SIG-M5 treated with dmso at 0.1 percent for 504 hours (cell line): ENCODE results near the gene FGL2.
"Not testable (repeated sequence)": the region's sequence is repeated elsewhere in the genome, so short reads cannot be mapped to it uniquely, and the experiment has no call there.

Experiments used
- DNase-seq: peaks from one replicate; lab custom pipeline; 2025; ENCODE audit not compliant: unreplicated experiment; lab: John Stamatoyannopoulos, UW

Gene FGL2, protein sequence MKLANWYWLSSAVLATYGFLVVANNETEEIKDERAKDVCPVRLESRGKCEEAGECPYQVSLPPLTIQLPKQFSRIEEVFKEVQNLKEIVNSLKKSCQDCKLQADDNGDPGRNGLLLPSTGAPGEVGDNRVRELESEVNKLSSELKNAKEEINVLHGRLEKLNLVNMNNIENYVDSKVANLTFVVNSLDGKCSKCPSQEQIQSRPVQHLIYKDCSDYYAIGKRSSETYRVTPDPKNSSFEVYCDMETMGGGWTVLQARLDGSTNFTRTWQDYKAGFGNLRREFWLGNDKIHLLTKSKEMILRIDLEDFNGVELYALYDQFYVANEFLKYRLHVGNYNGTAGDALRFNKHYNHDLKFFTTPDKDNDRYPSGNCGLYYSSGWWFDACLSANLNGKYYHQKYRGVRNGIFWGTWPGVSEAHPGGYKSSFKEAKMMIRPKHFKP

DNA sequence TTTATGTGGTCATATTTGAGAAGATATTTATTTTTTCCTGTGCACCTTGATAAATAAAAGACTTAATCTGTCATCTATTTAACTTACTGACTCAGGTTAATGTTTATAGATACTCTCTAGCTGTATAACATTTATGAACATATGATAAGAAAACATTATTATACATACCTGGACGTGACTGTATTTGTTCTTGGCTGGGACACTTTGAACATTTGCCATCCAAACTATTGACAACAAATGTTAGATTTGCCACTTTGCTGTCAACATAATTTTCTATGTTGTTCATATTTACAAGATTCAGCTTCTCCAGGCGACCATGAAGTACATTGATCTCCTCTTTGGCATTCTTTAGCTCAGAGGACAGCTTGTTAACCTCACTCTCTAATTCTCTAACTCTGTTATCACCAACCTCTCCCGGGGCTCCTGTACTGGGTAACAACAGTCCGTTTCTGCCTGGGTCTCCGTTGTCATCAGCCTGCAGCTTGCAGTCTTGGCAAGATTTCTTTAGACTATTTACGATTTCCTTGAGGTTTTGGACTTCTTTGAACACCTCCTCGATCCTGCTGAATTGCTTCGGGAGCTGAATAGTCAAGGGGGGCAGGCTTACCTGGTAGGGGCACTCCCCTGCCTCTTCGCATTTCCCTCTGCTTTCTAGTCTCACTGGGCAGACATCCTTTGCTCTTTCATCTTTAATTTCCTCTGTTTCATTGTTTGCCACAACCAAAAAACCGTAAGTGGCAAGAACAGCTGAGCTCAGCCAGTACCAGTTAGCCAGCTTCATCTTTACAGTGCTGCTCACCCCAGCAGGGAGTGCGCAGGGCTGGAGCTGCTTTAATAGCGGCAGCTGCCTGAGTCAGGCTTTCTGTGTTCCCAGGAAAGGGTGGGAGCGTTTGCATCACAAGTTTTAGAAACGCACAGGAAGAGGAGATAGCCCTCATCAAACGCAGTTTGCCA, at the start of gene FGL2:
Gene FGL2, minus strand, starts transcription at position 807 of the 954 bp plus-strand sequence. Its CDS starts 26 bp downstream, at position 781.
- DNase-seq: no peak

DNA sequence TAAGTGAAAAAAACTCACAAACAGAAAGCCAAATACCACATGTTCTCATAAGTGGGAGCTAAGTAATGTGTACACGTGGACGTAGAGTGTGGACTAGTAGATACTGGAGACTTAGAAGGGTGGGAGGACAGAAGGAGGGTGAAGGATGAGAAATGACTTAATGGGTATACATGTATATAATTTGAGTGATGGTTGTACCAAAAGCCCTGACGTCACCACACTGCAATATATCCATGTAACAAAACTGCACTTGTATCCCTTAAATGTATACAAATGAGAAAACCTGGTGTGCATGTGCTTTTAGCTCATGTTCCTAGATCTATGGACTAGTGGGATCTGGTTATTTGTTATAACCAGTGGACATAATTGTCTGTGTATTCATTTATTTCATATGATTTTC, 48.5 kb upstream of the FGL2 start:
- DNase-seq: no peak

DNA sequence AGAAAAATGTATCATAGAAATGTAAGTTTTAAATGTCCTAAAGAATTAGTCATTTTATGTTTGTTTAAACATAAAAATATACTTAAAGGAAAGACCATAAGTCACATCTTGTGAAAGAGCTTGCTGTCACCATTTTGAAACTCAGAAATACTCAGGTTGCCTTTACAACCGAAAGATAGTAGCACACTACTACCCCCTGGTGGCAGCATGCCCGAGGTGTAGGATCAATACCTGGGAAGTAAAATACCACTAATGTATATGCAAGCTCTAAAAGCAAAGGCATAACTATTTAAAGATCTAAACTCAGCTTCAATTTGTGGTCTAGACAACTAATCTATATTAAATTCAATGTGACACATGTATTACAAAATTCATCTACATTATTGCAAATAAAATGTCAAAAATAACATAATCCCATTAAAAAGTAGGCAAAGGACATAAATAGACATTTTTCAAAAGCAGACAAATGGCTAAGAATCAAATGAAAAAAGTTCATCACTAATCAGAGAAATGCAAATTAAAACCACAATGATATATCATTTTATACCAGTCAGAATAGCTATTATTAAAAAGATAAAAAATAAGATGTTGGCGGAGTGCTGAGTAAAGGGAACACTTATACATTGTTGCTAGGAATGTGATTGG, 47.7 kb upstream of the FGL2 start:
- peak; percentile 67 for DNase-seq

DNA sequence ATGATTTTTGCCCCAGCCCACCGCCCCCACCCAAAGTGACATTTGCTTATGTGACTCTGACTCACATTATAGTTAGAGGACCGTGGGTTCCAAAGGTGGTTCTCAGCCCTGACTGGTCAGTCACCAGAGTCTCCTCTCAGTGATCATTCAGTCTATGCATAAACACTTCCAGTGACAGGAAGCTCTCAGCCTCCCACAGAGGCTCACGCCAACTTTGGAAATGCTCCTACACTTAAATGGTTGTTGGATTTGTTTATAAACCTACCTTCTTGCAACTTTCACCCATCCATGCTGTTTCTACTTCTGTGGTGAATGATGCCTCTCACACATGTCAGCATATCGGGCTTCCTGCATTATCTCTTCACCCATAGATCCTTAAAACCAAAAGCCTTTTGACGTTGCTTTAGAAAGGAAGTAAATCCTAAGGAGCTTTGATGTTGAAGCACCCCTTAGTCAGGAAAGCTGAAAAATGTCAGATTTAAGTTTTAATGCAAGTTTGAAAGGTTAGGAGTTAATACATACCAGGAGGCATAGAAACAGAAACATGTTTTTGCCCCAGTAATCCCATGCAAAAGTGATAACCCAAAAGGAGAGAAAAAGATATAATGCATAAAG, 46.5 kb upstream of the FGL2 start:
- DNase-seq: no peak

DNA sequence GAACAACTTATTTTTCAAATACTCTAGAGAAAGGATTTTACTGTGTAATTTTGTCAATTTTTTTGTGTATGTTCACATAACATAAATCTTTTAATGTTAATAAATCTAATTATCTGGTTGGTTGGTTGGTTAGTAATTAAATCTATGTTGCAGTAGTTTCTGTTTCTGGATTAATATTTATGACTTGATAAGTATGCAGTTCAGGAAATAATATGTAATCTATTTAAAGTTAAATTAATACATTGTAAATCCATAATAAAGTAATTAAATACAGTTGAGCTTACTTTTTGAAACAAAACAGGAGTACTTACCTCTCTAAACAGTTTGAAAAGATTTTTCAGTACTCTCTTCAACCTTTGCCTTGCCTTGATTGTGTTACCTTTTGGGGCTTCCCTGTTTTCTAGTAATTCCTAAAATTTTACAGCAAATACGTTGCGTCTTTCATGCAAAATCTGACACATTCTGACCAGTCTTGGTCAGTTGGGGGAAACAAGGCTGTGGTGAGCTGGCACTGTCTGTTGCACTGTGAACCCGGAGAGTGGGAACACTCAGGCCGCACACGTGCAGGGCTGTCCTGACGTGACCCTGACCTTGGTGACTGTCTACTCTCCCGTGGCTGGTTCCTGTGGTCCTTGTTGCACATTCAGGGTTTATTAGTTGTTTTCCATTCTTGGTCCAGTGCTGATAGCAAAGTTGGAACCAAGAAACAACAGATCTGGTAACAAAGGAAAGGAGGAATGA, 45.6 kb upstream of the FGL2 start:
- no peak for DNase-seq

GRCh38 chr7:77244222-77244934, 44.8 kb upstream of the FGL2 start:
- DNase-seq: no peak

DNA sequence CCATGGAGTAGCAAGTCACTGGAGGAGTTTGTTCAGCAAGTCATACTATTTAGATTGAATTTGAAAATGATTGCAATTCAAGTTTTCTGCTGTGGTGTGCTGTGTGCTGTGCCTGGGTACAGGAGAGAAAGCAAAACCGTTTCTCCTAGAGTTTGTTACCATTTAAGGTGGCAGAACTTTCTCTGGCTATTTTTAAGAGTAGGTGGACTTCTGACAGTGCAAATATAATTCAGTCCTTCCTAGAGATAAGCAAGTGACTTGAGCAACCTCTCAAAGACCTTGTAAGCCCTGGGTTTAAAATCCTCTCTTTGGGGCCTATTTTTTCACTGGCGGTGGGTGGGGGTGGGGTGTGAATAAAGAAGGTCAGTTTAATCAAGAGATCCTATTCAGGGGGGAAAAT, 42.9 kb upstream of the FGL2 start:
- DNase-seq: no peak

DNA sequence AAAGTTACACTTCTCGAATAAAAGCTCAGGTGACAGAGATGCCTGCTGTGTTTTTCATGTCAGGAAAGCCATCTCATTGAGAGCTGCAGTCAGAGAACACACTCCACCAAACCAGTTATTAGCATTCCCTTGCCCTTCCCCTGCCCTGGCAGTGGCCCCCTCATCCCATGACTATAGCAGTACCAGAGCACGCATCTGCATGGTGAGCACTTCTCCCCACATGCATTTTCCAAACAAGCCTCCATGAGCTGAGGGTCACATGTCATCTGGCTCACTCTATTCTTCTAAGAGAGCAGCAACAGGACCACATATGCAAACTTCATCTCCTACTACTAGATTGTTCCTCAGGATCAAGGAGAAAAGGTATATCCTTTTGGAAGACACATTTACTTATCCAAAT, 42.4 kb upstream of the FGL2 start:
- no peak for DNase-seq

GRCh38 chr7:77239471-77239870, 39.9 kb upstream of the FGL2 start:
- peak; percentile 49 for DNase-seq

- peak; percentile 99 for DNase-seq
These were observed 39.1 kb upstream of the FGL2 start for GRCh38 chr7:77238703-77239136.

DNA sequence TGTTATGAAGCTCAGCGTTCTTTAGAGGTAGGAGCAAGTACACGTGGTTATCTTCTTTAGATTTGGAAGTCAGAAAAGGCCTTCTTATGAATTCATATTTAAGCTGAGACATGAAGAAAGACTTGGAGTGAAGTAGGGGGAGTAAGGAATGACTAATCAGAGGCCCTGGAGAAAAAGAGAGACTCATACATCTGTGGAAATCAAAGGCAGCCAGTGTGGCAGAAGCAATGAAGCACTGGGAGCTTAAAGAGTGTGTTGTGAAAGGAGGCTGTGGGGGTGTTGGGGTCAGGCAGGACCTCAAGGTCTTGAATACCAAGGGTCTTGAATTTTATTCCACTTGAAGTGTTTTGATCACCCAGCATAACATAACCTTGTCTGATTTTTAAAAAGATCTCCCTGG, 35.7 kb upstream of the FGL2 start:
- no peak for DNase-seq

DNA sequence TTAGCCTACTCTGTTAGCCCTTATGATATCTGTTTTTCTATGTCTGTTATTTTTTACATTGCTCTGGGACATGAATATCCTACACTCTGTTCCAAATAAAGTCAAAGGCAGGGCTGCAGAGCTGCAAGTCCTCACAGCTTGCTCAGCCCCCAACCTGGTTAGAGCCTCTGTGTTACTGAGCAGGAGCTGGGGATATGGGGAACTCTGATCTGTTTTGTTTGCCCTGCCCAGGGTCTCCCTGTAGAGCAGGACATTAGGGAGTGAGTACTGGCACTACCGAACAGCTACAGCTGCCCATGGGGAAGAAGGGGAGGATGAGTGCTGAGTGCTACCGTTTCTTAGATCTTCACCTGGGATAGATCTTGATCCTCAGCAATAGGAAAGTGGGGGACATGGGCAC, 32.8 kb upstream of the FGL2 start:
- no peak for DNase-seq

- not testable (repeated sequence) for DNase-seq
These were observed 29.2 kb upstream of the FGL2 start for GRCh38 chr7:77228795-77229194.

GRCh38 chr7:77226357-77226839, 26.8 kb upstream of the FGL2 start:
- no peak for DNase-seq

- no peak for DNase-seq
These were observed 23.6 kb upstream of the FGL2 start for GRCh38 chr7:77223261-77223660.

DNA sequence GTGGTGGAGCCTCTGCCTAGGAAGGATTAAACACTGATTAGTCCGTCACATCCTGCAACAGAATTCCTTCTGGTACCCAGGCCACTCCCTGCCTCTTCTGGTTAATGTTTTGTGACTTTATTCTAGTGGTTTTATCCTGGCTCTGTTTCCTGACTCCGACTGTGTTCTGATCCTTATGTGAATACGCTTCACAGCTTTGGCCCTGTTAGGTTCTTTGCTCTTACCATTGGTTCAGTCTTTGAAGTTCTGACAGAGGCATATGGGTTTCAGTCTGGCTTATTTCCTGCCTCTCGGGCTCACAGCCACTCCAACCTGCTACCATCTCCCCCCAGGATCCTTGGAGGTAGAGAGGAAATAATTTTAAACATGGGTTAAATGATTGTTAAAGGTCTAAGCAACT, 23.2 kb upstream of the FGL2 start:
- no peak for DNase-seq

- DNase-seq: no peak
These were observed 22.4 kb upstream of the FGL2 start for GRCh38 chr7:77222065-77222464.

- DNase-seq: not testable (repeated sequence)
These were observed 20.2 kb upstream of the FGL2 start for GRCh38 chr7:77219701-77220331.
